HTR-8/SVneo (cell line): Measurements from ENCODE around the gene CCNL1.
"Not testable (repeated sequence)": the region's sequence is repeated elsewhere in the genome, so short reads cannot be mapped to it uniquely, and the experiment has no call there.

Experiments used
- DNase-seq: peaks from one replicate; pipeline ENCODE4 v3.0.0; 2011; ENCODE audit warnings: low spot score, mixed read lengths; ENCODE audit not compliant: insufficient read length
- FAIRE-seq: peaks from 2 replicates; lab custom pipeline; 2011; peaks lifted over from hg19 to GRCh38; lab: Jason Lieb, UNC

CCNL1 gene

GRCh38 chr3:157173343-157173742, 13.4 kb upstream of the CCNL1 start:
- FAIRE-seq: not testable (repeated sequence)

GRCh38 chr3:157172746-157173145, 12.8 kb upstream of the CCNL1 start:
- FAIRE-seq (no peak), DNase-seq (no peak)

More at GRCh38 chr3:157173343-157173742, 13.4 kb upstream of the CCNL1 start:
- DNase-seq: not testable (repeated sequence)

- DNase-seq (no peak), FAIRE-seq (no peak)
Measured at GRCh38 chr3:157170861-157171260, 10.9 kb upstream of the CCNL1 start.

DNA sequence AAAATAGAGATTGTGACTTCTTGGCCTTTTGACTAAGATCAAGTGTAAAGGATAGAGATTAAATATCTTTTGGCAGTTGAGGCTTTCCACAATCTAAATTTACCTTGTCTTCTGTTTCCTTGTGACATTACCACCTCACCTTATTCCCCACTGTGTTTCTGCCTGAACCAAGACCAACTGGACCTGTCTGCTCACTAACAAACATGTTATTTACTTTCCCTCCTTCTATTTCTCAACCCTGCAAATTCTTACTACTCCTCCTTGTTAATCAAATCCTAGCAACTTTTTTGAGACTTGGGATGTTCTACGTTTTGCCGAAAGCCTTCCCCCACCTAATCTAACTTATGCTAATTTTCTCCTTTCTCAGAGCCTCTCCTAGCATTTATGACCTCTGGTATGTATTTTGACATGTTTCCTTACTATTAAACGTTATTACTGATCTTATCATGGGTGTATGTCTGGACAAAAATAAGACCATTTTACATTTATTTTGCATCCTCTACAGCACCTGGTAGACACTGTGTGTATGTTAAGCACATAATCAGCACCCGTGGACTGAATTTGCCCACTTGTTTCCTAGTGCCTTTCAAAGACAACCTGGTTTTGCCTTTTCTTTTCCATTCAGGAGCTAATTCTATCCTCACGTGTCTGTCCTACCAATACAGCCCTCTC, 7.6 kb upstream of the CCNL1 start:
- FAIRE-seq (no peak), DNase-seq (no peak)

DNA sequence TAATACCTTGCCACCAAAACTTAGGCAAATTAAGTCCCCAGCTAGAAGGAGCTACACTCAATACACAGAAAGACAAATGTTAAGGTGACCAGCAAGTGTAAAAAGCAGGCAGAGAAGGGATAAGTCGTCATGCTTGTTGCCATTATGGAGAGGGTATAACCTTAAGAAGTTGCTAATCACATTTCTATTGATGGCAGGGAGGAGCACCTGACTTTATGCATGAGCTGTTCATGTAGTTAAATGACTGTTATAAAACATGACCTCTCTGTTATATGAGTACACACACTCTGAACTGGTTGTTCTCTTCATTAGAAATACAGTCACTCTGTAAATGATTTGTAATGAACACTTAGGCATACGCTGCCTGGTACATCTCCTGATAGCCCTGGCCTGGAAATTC, 6.6 kb upstream of the CCNL1 start:
- no peak for FAIRE-seq
- no peak for DNase-seq

- no peak for DNase-seq
- FAIRE-seq: no peak
Measured at GRCh38 chr3:157166115-157166514, 6.2 kb upstream of the CCNL1 start.

DNA sequence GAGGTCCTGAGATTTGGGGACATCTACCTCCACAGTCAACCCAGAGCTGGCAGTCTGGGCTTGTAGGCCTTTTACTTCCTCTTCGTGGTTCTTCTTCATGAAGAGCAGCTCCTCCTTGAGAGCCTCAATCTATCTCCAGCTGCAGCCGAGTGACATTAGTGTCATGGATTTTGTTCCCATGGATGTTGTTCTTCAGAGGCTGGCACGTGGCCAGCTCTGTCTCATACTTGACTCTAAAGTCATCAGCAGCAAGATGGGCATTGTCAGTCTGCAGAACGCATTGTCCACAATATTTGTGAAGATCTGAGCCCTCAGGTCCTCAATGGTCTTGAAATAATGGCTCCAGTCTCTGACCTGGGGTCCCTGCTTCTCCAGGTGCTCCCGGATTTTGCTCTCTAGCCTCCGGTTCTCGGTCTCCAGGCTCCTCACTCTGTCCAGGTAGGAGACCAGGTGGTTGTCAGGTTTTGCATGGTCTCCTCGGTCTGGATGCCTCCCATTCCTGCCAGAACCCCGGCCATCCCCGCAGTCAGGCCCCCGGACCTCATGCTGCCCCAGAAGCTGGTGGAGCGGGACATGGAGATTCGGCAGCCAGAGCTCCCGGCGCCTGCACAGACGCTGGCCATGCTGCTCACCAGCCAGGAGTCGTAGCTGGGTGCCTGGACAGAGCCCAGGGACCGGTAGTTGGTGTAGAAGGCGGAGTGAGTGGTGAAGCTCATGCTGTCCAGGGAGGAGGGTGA, 3.4 kb upstream of the CCNL1 start:
- no peak for DNase-seq
- no peak for FAIRE-seq

GRCh38 chr3:157162620-157163019, 2.7 kb upstream of the CCNL1 start:
- DNase-seq, FAIRE-seq: not testable (repeated sequence)

GRCh38 chr3:157160658-157161424, 894 bp upstream of the CCNL1 start:
- FAIRE-seq (no peak), DNase-seq (peak; percentile 67)

- FAIRE-seq: no peak
- DNase-seq: no peak
Measured at GRCh38 chr3:157159037-157159761, 748 bp downstream of the CCNL1 start.

DNA sequence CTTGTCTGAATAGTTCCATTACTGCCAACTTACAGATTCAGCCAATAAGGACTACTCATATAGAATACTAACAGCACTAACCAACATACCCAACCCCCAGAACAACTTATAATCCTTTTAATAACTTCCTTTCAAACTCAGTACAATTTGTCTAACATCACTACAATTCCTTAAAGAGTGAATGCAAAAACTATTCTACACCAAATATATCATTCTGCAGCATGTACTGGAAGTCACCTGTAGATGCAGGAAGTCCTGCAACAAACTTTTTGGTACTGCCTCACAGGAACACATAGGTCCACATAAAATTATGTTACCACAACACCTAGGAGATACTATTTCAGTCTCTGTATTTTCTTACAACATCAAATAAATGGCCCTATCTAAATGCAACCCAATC, 2.1 kb downstream of the CCNL1 start:
- DNase-seq (no peak), FAIRE-seq (no peak)

DNA sequence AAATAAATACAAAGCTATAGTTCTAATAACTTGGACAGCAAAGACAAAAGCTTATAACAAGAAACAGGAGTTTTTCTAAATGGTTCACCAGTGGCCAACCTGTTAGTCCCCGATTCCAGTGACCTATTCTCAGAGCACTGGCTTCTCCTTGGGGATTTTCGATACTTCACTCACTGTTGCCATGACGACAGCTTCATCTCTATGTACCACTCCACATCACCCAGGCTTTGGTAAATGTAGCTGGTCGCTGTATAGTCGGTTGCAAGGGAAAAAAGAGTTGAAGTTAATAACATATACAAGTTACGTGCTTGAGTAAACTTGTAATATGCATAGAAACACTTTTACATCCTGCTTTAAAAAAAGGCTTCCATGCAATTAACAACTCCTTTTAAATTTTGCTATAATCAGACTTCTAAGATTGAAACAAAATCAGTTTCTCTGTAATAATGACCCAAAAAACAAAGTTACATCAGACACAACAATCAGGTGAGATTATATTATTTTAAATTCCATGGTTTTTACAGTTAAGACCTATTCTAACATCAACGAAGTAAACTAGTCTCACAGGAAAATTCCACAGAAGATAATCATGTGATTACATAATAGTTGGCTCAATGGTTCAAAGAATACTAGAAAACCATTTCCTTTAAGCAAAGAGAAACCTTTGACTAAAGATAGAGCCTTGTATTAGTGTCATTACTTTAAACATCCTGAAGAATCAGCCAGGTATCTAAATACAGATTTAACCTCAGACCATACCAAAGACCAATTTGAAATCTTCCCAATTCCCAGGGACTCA, 2.9 kb downstream of the CCNL1 start:
- no peak for DNase-seq
- FAIRE-seq: no peak

GRCh38 chr3:157155591-157155990, 4.4 kb downstream of the CCNL1 start:
- FAIRE-seq (no peak), DNase-seq (no peak)

GRCh38 chr3:157154563-157155330, 5.2 kb downstream of the CCNL1 start:
- no peak for DNase-seq
- no peak for FAIRE-seq

DNA sequence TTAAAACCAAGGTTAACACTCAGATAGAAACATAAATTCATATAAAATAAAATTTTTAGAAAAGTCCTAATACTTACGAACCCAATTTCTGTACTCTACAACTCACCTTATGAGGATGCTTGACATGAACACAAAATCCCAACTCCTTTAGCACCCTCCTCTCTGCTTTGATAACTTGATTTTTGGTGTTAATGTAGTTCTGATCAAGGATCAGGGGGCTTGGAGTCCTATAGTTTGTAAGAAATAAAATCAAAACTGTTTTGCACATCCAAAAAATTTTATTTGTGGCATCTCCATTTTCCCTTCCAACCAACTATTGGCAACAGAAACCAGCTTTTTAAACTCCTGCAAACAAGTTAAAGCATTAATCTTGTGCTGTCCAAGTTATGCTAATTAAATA, 7.0 kb downstream of the CCNL1 start:
- DNase-seq (no peak), FAIRE-seq (no peak)

- DNase-seq: no peak
- FAIRE-seq: no peak
Measured at GRCh38 chr3:157152438-157152837, 7.5 kb downstream of the CCNL1 start.

GRCh38 chr3:157151627-157152026, 8.3 kb downstream of the CCNL1 start:
- no peak for DNase-seq
- no peak for FAIRE-seq

- DNase-seq (no peak), FAIRE-seq (no peak)
Measured at GRCh38 chr3:157151151-157151550, 8.8 kb downstream of the CCNL1 start.

GRCh38 chr3:157149136-157149696, 10.7 kb downstream of the CCNL1 start:
- DNase-seq (no peak), FAIRE-seq (no peak)
